Measurements from ENCODE around the gene SLC25A6.

- TF ChIP-seq, protein P1, sequence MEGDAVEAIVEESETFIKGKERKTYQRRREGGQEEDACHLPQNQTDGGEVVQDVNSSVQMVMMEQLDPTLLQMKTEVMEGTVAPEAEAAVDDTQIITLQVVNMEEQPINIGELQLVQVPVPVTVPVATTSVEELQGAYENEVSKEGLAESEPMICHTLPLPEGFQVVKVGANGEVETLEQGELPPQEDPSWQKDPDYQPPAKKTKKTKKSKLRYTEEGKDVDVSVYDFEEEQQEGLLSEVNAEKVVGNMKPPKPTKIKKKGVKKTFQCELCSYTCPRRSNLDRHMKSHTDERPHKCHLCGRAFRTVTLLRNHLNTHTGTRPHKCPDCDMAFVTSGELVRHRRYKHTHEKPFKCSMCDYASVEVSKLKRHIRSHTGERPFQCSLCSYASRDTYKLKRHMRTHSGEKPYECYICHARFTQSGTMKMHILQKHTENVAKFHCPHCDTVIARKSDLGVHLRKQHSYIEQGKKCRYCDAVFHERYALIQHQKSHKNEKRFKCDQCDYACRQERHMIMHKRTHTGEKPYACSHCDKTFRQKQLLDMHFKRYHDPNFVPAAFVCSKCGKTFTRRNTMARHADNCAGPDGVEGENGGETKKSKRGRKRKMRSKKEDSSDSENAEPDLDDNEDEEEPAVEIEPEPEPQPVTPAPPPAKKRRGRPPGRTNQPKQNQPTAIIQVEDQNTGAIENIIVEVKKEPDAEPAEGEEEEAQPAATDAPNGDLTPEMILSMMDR (IDR thresholded peaks at IDR 0.05; ENCODE audit: insufficient read depth, low read depth, low read length), result no peak
- no peak for TF ChIP-seq EZH2 (IDR thresholded peaks at IDR 0.05; ENCODE audit: insufficient read depth, low read length)
These were observed 8.1 kb upstream of the SLC25A6 start for GRCh38 chrX:1400049-1400448.
